Measurements from ENCODE around the gene TBC1D8B.

Gene TBC1D8B

DNA sequence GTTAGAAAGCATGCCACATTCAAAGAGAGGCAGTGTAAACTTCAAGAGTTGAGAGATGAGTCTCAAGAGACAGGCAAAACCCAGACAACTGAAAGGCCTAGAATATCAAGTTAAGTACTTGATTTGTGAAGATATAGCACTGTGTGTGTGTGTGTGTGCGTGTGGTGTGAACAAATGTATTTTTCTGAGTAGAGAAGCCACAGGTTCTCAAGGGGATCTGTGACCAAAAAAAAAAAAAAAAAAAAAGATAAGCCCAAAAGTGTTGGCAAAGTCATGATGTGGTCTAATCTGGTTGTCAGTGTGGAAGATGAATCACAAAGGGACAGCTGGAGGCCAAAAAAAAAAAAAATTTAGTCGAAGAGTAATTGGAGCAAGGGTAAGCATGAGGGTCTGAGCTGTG is 96.8 kb downstream of the TBC1D8B start:
- no peak for DNase-seq (ENCODE audit: low read depth)
- H3K4me3 ChIP-seq (ENCODE audit: low read length), result no peak overlapping the region
- TF ChIP-seq, protein P1, sequence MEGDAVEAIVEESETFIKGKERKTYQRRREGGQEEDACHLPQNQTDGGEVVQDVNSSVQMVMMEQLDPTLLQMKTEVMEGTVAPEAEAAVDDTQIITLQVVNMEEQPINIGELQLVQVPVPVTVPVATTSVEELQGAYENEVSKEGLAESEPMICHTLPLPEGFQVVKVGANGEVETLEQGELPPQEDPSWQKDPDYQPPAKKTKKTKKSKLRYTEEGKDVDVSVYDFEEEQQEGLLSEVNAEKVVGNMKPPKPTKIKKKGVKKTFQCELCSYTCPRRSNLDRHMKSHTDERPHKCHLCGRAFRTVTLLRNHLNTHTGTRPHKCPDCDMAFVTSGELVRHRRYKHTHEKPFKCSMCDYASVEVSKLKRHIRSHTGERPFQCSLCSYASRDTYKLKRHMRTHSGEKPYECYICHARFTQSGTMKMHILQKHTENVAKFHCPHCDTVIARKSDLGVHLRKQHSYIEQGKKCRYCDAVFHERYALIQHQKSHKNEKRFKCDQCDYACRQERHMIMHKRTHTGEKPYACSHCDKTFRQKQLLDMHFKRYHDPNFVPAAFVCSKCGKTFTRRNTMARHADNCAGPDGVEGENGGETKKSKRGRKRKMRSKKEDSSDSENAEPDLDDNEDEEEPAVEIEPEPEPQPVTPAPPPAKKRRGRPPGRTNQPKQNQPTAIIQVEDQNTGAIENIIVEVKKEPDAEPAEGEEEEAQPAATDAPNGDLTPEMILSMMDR (conservative IDR thresholded peaks at IDR 0.05; ENCODE audit: low read length), result no peak

- TF ChIP-seq, protein P1 (conservative IDR thresholded peaks at IDR 0.05; ENCODE audit: low read length), result no peak
- DNase-seq (ENCODE audit: low read depth), result no peak
- no peak overlapping the region for H3K4me3 ChIP-seq (ENCODE audit: low read length)
These were observed 97.4 kb downstream of the TBC1D8B start for GRCh38 chrX:106899841-106900240.

DNA sequence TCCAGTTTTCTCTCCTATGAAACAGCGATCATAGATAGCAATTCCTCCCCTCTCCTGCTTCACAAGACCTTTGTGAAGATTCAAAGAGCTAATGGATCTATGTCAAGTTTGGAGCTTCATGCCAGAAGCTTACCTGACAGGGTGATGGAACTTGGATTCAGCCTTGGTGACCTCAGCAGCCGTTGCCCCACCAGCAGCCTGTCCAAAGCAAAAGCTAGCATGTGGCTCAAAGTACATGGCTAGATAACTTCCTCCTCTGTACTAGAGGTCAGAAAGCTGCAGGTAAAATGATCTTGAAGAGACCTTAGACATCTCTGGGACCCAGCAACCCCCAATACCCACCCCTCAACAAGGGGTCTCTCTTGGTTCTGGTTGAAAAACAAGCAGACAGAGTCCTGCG is 98.9 kb downstream of the TBC1D8B start:
- no peak overlapping the region for H3K4me3 ChIP-seq (ENCODE audit: low read length)
- DNase-seq (ENCODE audit: low read depth), result no peak
- TF ChIP-seq, protein P1 (conservative IDR thresholded peaks at IDR 0.05; ENCODE audit: low read length), result no peak

DNA sequence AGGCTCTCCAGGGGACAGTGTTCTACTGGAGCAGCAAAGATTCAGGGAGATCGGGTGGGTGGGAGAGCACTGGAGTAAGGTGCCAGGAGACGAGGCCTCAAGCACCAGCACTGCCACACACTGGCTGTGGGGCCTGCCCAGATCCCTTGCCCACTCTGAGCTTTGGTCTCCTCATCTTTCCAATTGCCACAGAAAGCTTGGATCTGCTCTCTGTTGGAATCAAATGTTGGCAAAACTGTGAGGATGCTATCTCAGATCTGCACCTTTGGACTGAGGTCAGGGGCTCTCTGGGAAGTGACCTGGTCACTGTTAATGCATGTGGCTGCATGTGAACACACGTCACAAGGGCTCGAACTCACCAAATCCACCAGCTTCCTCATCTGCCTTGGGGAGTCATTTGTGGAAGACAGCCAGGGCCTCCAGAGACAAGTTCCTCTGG is 99.3 kb downstream of the TBC1D8B start:
- no peak for DNase-seq (ENCODE audit: low read depth)
- no peak overlapping the region for H3K4me3 ChIP-seq (ENCODE audit: low read length)
- TF ChIP-seq, protein P1 (conservative IDR thresholded peaks at IDR 0.05; ENCODE audit: low read length), result no peak

GRCh38 chrX:106902684-106903083 is 100.2 kb downstream of the TBC1D8B start:
- no peak overlapping the region for H3K4me3 ChIP-seq (ENCODE audit: low read length)
- TF ChIP-seq, protein P1 (conservative IDR thresholded peaks at IDR 0.05; ENCODE audit: low read length), result no peak
- no peak for DNase-seq (ENCODE audit: low read depth)

DNA sequence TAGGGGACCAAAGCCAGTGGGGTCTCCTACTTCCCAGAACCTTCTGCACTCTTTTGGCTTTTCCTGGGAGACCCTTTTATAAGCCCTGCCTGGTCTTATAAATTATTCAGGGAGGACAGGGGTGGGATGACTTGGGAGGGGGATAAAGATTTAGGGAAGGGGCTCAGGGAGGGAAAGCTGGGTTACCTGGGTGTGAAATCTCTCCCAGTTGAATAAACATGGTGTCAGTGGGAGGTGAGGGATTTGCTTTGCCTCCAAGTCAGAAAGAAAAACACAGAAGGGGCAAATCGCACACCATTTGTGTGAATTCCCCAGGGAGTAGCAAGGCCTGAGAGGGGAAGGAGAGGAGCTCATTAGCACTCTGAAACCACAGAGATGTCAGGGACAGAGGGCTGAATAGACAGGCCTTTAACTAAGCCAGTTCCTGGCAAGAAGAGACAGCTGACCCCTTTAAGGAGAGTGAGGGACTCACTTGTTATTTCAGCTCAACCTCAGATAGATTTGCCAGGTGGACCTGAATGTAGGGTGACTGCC is 100.9 kb downstream of the TBC1D8B start, which contains the start of gene RIPPLY1:
RIPPLY1 (minus strand) TSS at position 51 of the 534 bp plus-strand sequence. CDS start 54 bp downstream, outside the sequence.
- no peak for DNase-seq (ENCODE audit: low read depth)

More for the DNA sequence above, 100.9 kb downstream of the TBC1D8B start, which contains the start of gene RIPPLY1:
- TF ChIP-seq, protein P1 (conservative IDR thresholded peaks at IDR 0.05; ENCODE audit: low read length), result no peak
- H3K4me3 ChIP-seq (ENCODE audit: low read length), result no peak within 1 kb of the TSS
